ENCODE results near the gene LOXL3.
"Not testable (repeated sequence)": the region's sequence is repeated elsewhere in the genome, so short reads cannot be mapped to it uniquely, and the experiment has no call there.

LOXL3 gene

DNA sequence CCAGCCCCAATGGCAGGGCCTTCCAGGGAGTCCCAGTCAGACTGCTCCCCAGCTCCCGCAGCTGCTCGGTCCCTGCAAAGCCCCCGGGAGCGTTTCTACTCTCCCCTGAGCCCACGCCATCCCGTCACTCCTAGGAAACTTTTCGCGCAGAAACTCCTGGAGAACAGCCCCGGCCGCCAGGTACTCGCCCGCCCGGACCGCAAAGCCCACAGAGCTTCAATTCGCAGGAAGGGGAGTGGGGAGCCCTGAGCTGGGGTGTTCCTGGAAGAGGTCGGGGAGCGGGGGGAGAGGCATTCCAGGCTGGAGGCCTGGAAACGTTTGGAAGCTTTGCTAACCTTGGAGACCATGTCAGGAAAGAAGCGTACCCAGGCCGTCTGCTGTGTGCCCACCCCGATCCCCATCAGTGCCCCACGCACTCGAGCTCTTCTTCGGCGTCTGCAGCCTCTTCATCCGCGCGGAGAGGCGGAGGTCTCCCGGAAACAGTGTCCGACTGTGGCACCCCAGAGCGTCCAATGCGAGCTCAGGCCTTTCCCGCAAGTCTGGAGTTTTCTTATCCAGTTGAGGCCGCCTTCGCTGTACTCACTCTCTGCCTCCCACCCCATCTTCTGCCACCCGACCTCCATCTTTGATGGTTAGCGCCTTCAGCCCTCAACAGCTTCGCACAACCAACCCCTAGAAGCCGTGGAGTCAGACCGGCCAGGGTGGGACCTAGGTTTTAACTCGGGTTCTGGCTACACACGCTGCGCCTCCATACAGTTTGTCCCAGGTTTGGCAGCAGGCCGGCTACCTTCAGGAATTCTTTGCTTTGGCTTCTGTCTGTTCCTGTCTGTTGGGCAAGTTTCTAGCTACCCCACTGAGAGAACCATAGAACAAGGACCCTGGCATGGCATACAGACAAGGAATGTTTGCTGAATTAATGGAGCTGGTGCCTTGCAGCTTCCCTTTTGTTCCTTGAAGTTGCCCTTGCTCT, 50.0 kb downstream of the LOXL3 start:
- DNase-seq = no peak

DNA sequence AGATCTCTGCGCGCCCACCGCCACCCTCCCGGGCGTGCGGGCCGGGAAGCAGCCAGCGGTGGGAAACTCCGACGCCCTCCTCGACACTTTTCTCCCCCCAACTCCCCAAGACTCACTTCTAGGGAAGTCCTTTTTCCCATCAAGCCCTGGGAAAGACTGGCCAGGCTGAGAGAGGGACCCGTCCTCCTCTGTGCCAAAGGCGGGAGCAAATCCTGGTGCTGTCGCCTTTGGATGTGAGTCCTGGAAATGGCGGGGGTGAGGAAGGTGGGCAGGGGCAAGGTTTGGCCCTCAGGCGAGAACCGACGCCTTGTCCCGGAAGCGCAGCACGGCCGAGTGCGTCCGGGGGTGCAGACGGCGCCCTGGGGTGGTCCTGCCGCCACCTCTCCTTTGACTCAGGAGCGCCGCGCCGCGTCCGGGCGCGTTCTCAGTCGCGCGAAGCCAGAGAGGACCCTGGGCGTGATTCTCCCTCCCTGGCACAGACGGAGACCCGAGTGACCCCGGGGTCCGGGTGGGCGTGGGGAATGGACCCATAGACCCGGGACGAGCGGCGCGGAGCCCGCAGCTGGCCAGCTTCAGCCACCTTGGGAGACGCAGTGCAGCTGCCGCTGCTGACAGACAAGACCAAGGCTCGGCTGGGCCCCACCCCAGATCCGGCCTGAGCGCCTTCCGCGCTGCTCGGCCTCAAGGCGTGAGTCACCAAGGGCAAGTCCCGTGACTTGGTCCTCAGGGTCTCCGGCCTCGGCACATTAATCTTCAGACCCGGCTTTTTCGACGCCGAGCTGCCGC, 50.8 kb downstream of the LOXL3 start:
- DNase-seq = no peak

GRCh38 chr2:74502147-74502719, 51.5 kb downstream of the LOXL3 start:
- no peak for DNase-seq

- no peak for DNase-seq
Measured at GRCh38 chr2:74501335-74502071, 52.2 kb downstream of the LOXL3 start.

- DNase-seq = no peak
Measured at GRCh38 chr2:74500578-74500946, 53.2 kb downstream of the LOXL3 start.

- DNase-seq = no peak
Measured at GRCh38 chr2:74499940-74500577, 53.7 kb downstream of the LOXL3 start.

DNA sequence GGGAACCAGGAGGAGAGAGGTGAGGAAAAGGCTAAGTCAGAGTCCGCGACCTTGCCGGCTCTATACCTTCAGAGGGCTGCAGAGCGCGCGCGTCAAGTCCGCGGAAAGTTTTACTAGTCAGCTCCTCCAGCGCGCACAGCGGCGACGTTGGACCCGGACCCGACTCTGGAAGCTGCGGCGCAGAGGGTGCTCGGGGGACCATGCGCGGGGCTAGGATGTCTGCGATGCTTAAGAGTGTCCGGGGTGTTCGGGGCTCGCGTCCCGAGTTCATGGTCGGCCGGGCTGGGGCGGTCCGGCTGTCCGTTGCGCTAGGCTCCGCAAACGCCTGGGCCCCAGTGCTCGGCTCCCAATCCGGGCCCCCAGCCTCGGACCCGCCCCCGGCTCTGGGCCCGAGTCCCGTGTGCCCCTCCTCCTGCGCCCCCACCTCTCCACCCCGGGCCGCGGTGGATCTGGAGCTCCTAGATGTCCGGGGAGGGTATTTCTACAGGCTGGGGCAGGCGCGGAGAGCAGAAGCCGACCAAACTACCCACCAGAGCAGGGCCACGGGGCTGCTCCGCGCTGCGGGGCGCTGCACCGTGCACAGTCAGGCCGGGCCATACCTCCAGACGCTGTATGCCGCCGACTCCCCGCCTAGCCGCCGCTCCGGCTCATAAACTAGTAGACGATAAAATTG, 54.3 kb downstream of the LOXL3 start, which contains the start of gene LBX2:
Gene LBX2, minus strand, starts transcription at position 337 of the 673 bp plus-strand sequence. Its CDS starts 66 bp downstream, at position 271.
- DNase-seq = no peak

- DNase-seq = no peak
Measured at GRCh38 chr2:74498500-74499266, 55.1 kb downstream of the LOXL3 start.

- no peak for DNase-seq
Measured at GRCh38 chr2:74497777-74498499, 55.8 kb downstream of the LOXL3 start.

- DNase-seq = no peak
Measured at GRCh38 chr2:74496997-74497776, 56.6 kb downstream of the LOXL3 start.

DNA sequence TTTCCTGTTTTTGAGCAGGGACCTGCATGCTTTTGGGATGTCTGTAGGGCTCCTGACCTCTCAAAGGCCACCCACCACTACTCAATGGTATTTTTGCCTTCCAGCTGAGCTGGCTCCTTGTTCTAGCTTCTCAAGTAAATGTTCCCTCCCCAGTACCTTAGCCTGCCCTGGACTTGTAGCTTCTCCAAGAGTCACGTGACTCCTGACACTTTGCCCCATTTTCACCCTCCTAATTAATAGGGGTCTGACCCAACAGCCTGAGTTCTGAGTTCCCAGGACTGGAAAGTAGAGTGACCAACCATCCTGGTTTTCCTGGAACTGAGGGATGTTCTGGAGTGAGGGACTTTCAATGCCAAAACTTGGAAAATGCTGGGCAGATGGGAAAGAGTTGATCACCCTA, 58.3 kb downstream of the LOXL3 start:
- no peak for DNase-seq

DNA sequence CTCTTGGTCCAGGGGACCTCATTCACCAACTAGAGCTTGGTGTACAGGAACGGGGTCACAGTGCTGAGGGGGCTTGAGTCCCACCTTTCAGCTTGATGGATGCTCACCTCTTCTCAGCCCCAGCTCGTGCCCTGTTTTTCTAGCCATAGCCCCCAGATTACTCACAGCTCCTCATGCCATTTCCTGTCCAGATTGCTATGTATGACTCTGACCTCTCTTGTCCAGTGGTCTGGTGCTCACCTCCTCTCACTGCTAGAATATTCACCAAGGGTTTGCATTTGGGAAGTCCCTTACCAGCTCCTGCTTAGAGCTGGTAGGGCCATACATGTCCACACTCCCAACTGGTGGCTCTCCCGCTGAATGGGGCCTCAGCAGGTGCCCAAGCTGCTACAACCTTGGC, 60.2 kb downstream of the LOXL3 start:
- DNase-seq = no peak

- DNase-seq = no peak
Measured at GRCh38 chr2:74491648-74492544, 61.8 kb downstream of the LOXL3 start.

DNA sequence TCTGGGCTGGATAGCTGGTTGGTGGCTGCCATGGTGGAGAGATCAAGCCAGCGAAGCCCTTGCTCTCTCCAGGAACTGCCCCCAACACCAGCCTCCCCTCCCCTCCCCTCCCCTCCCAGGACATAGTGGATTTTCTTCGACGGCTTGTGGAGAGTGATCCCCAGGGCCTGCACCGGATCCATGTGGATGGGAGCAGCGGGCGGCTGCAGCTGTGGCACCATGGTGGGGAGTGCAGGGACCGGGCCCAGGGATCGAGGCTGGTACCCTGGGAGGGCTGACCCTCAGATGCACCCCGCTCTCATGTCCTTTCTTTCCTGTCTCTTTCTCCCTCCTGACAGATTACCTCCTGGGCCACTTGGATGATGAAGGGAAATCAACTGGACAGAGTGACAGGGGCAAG, 63.8 kb downstream of the LOXL3 start:
- DNase-seq = no peak

DNA sequence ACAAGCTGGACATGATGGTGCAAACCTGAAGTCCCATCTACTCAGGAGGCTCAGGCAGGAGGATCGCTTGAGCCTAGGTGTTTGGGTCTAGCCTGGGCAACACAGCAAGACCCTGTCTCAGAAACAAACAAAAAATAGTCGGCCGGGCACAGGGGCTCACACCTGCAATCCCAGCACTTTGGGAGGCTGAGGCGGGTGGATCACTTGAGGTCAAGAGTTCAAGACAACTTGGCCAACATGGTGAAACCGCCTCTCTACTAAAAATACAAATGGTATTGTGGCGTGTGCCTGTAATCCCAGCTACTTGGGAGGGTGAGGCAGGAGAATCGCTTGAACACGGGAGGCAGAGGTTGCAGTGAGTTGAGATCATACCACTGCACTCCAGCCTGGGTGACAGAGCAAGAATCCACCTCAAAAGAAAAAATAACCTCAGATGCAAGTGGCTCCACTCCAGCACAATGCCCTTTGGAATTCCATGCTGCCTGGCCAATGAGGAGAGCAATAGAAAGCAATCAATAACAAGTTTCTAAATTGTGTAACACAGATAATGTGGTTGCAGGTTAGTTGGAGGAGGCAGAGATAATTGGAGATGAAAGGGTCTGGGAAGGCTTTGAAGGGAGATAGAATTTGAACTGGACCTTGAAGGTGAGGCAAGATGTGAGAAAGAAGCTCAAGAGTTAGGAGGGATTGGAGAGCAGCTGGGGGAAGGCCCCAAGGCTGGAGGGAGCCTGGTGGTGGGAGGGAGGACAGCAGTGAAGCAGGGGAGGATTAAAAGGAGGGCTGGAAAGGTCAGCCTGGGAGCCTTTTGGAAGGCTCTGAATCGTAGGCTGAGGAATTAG, 64.9 kb downstream of the LOXL3 start:
- DNase-seq = no peak

DNA sequence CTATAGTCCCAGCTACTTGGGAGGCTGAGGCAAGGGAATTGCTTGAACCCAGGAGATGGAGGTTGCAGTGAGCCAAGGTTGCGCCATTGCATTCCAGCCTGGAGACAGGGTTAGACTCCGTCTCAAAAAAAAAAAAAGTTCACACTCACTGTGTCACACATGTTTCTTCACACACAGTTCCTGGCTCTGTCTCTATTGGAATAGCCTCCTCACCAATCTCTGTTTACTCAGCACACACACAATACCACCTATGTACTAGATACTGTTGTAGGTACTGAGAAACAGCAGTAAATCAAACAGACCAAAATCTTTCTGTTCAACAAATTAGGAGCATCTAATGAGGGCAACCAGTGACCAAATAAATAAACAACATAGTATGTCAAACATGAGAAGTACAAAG, 67.6 kb downstream of the LOXL3 start:
- no peak for DNase-seq

DNA sequence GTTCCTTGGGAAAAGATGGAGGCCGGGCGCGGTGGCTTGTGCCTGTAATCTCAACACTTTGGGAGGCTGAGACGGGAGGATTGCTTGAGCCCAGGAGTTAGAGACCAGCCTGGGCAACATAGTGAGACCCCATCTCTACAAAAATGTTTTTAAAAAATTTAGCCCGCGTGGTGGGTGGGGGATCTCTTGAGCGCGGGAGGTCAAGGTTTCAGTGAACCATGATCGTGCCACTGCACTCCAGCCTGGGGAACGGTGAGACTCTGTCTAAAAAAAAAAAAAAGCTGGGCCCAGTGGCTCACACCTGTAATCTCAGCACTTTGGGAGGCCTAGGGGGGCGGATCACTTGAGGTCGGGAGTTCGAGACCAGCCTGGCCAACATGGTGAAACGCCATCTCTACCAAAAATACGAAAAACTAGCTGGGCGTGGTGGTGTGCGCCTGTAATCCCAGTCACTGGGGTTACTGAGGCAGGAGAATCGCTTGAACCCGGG, 70.0 kb downstream of the LOXL3 start:
- DNase-seq = not testable (repeated sequence)

Data from effector CD4-positive, alpha-beta T cell (primary cell).